ENCODE measurements around the gene CDAN1. TPM values are rescaled to one million over a fixed set of nuclear protein-coding genes. Genes with fewer than 3 reads are reported as not detected.

The CDAN1 gene
- total RNA-seq, 4 donors from 2014 or later = 10.0 to 37.0 (median 13.6) TPM

DNA sequence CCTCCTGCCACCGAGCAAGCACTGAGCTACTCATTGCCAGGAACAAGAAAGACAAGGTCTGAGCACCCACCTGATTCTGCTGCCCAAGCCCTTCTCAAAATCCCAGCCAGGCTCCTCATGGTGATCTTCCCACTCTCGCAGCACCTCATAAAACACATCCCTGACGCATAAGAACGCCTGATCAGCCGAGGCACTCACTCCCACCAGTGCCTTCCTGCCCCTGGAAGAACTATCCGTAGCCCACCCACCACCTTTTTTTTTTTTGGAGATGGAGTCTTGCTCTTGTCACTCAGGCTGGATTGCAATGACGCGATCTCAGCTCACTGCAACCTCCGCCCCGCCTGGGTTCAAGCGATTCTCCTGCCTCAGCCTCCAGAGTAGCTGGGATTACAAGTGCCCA, 3.9 kb downstream of the CDAN1 start:
- 93 to 94% methylated on average over 5 to 11 of the region's 11 CpGs for WGBS, 2 donors (ENCODE audit: low coverage in 1 of 2)
- in situ Hi-C loops (cut with MboI; ENCODE audit: low pct_ligation_motif_present in 1 of 4, low pct_unique_long_range_greater_than_20kb in 1 of 4, low sequenced_read_pairs in 3 of 4) = loop anchor here in 3 of 4 donors (10.0 to 25.0 kb wide), 2 partner anchors 179 to 192 kb away; partner anchors contain the start of gene TTBK2 (in 3 of the 3)

GRCh38 chr15:42732095-42732827, 4.7 kb downstream of the CDAN1 start:
- intact Hi-C loops (cut with DNase I; ENCODE audit: low total_unique reads) = no loop called here
- no peak overlapping the region for H3K4me3 ChIP-seq
- H3K36me3 ChIP-seq = peaks cover 0 to 32% (median 11%) of the 10 kb centered on the region in 4 donors
- no peak overlapping the region for H3K27ac ChIP-seq
- H3K9me3 ChIP-seq = no peaks in the 10 kb centered on the region
- no peaks in the 10 kb centered on the region for H3K27me3 ChIP-seq
- in situ Hi-C loops (cut with MboI; ENCODE audit: low pct_ligation_motif_present in 1 of 4, low pct_unique_long_range_greater_than_20kb in 1 of 4, low sequenced_read_pairs in 3 of 4) = loop anchor here in 3 of 4 donors (10.0 to 25.0 kb wide), 2 partner anchors 180 to 193 kb away; partner anchors contain the start of gene TTBK2 (in 3 of the 3)
- no peak for TF ChIP-seq CTCF (IDR thresholded peaks at IDR 0.05)
- no peak for TF ChIP-seq POLR2AphosphoS5 (IDR thresholded peaks at IDR 0.05)
- no peak for TF ChIP-seq POLR2A (IDR thresholded peaks at IDR 0.05)
- TF ChIP-seq EP300 (IDR thresholded peaks at IDR 0.05; ENCODE audit: low read depth) = no peak
- WGBS, 2 donors (ENCODE audit: low coverage in 1 of 2) = 86 to 100% methylated on average over 2 to 15 of the region's 15 CpGs
- H3K4me1 ChIP-seq = peaks cover 0 to 15% (median 10%) of the 10 kb centered on the region in 4 donors
- no peak for DNase-seq

More for the DNA sequence above, 3.9 kb downstream of the CDAN1 start:
- Histone ChIP-seq H3K36me3 (peaks cover 0 to 32% (median 10%) of the 10 kb centered on the region in 4 donors), H3K4me3 (no peak overlapping the region), H3K4me1 (peaks cover 0 to 18% (median 16%) of the 10 kb centered on the region in 4 donors), H3K27me3 (no peaks in the 10 kb centered on the region), H3K27ac (no peak overlapping the region), H3K9me3 (no peaks in the 10 kb centered on the region)
- intact Hi-C loops (cut with DNase I; ENCODE audit: low total_unique reads) = no loop called here
- no peak for DNase-seq
- TF ChIP-seq POLR2A (IDR thresholded peaks at IDR 0.05) = no peak
- no peak for TF ChIP-seq EP300 (IDR thresholded peaks at IDR 0.05; ENCODE audit: low read depth)
- no peak for TF ChIP-seq POLR2AphosphoS5 (IDR thresholded peaks at IDR 0.05)
- no peak for TF ChIP-seq CTCF (IDR thresholded peaks at IDR 0.05)

GRCh38 chr15:42731461-42731860, 5.5 kb downstream of the CDAN1 start:
- intact Hi-C loops (cut with DNase I; ENCODE audit: low total_unique reads) = no loop called here

GRCh38 chr15:42730536-42730935, 6.4 kb downstream of the CDAN1 start:
- in situ Hi-C loops (cut with MboI; ENCODE audit: low pct_ligation_motif_present in 1 of 4, low pct_unique_long_range_greater_than_20kb in 1 of 4, low sequenced_read_pairs in 3 of 4) = loop anchor here in 3 of 4 donors (10.0 to 25.0 kb wide), 2 partner anchors 182 to 194 kb away; partner anchors contain the start of gene TTBK2 (in 3 of the 3)
- no peak for TF ChIP-seq EP300 (IDR thresholded peaks at IDR 0.05; ENCODE audit: low read depth)
- no peaks in the 10 kb centered on the region for H3K9me3 ChIP-seq
- intact Hi-C loops (cut with DNase I; ENCODE audit: low total_unique reads) = no loop called here
- no peak overlapping the region for H3K4me3 ChIP-seq
- H3K27me3 ChIP-seq = no peaks in the 10 kb centered on the region
- H3K36me3 ChIP-seq = peaks cover 0 to 39% (median 15%) of the 10 kb centered on the region in 4 donors
- H3K27ac ChIP-seq = no peak overlapping the region
- DNase-seq = no peak
- peaks cover 0 to 5% (median 3%) of the 10 kb centered on the region in 4 donors for H3K4me1 ChIP-seq
- 97% methylated on average over 14 of the region's 14 CpGs; no CpG with 5 or more reads in 1 of the 2 donors for WGBS, 2 donors (ENCODE audit: low coverage in 1 of 2)

More at GRCh38 chr15:42731461-42731860, 5.5 kb downstream of the CDAN1 start:
- no peak overlapping the region for H3K27ac ChIP-seq
- H3K4me1 ChIP-seq = peaks cover 0 to 12% (median 9%) of the 10 kb centered on the region in 4 donors
- in situ Hi-C loops (cut with MboI; ENCODE audit: low pct_ligation_motif_present in 1 of 4, low pct_unique_long_range_greater_than_20kb in 1 of 4, low sequenced_read_pairs in 3 of 4) = loop anchor here in 3 of 4 donors (10.0 to 25.0 kb wide), 2 partner anchors 181 to 193 kb away; partner anchors contain the start of gene TTBK2 (in 3 of the 3)
- H3K9me3 ChIP-seq = no peaks in the 10 kb centered on the region
- H3K27me3 ChIP-seq = no peaks in the 10 kb centered on the region
- 71 to 90% methylated on average over 1 to 6 of the region's 6 CpGs for WGBS, 2 donors (ENCODE audit: low coverage in 1 of 2)
- H3K36me3 ChIP-seq = peaks cover 0 to 32% (median 12%) of the 10 kb centered on the region in 4 donors
- no peak for DNase-seq
- TF ChIP-seq POLR2AphosphoS5 (IDR thresholded peaks at IDR 0.05) = no peak
- H3K4me3 ChIP-seq = no peak overlapping the region

- Histone ChIP-seq H3K9me3 (no peaks in the 10 kb centered on the region), H3K4me1 (peaks cover 0 to under 1% (median under 1%) of the 10 kb centered on the region in 4 donors), H3K36me3 (peaks cover 0 to 43% (median 17%) of the 10 kb centered on the region in 4 donors), H3K27ac (no peak overlapping the region), H3K4me3 (no peak overlapping the region), H3K27me3 (no peaks in the 10 kb centered on the region)
- in situ Hi-C loops (cut with MboI; ENCODE audit: low pct_ligation_motif_present in 1 of 4, low pct_unique_long_range_greater_than_20kb in 1 of 4, low sequenced_read_pairs in 3 of 4) = loop anchor here in 3 of 4 donors (10.0 to 25.0 kb wide), 2 partner anchors 182 to 195 kb away; partner anchors contain the start of gene TTBK2 (in 3 of the 3)
- intact Hi-C loops (cut with DNase I; ENCODE audit: low total_unique reads) = no loop called here
- 86% methylated on average over 6 of the region's 8 CpGs; no CpG with 5 or more reads in 1 of the 2 donors for WGBS, 2 donors (ENCODE audit: low coverage in 1 of 2)
- no peak for DNase-seq
- no peak for TF ChIP-seq POLR2AphosphoS5 (IDR thresholded peaks at IDR 0.05)
- TF ChIP-seq CTCF (IDR thresholded peaks at IDR 0.05) = no peak
- TF ChIP-seq EP300 (IDR thresholded peaks at IDR 0.05; ENCODE audit: low read depth) = no peak
- TF ChIP-seq POLR2A (IDR thresholded peaks at IDR 0.05) = no peak
Observed at GRCh38 chr15:42730135-42730534, 6.8 kb downstream of the CDAN1 start.

Data from transverse colon (tissue), 4 donors.